ENCODE results near the gene OPN3.

- TF ChIP-seq CTCF (IDR thresholded peaks at IDR 0.05; ENCODE audit: extremely low read depth in 1 of 2, insufficient read depth in 1 of 2, low read depth in 1 of 2, low read length in 2 of 2) (no peak), POLR2A (IDR thresholded peaks at IDR 0.05; ENCODE audit: low read depth, low read length) (no peak), MYC (IDR thresholded peaks at IDR 0.05; ENCODE audit: low read depth, low read length) (no peak), EZH2 (IDR thresholded peaks at IDR 0.05; ENCODE audit: borderline replicate concordance, low read depth, low read length, severe bottlenecking) (no peak), POLR2AphosphoS5 (IDR thresholded peaks at IDR 0.05; ENCODE audit: insufficient read depth, low read depth, low read length) (no peak), JUN (IDR thresholded peaks at IDR 0.05; ENCODE audit: borderline replicate concordance, insufficient read depth, insufficient read length, low read depth) (no peak), GATA2 (IDR thresholded peaks at IDR 0.05; ENCODE audit: insufficient read depth, insufficient read length, low read depth, low read length) (no peak)
Observed at GRCh38 chr1:241598249-241598648, 41.9 kb downstream of the OPN3 start.
